AG04450 (cell line): Measurements from ENCODE around the gene PLA2G4A. TPM values are rescaled to one million over a fixed set of nuclear protein-coding genes. Genes with fewer than 3 reads are reported as not detected.

Experiments used
- CTCF ChIA-PET: fragments of 300-600, 350-600 bp; formaldehyde crosslinking; extraction: SDS; loops from one replicate; lab custom pipeline; 2022; ENCODE audit warnings: antibody characterized with exemption, inconsistent platforms; lab: Charles Lee
- POLR2A ChIA-PET: fragments of 350-600 bp; formaldehyde crosslinking; extraction: SDS; loops from one replicate; lab custom pipeline; 2021; ENCODE audit warnings: antibody characterized with exemption, inconsistent platforms; lab: Yijun Ruan, JAX
- DNase-seq: peaks from one replicate; pipeline ENCODE4 v3.0.0-alpha.2; 2011; ENCODE audit warnings: low read depth, low spot score
- H3K27ac ChIP-seq: one replicate; pipeline ENCODE4 v1.5.1; 2012; ENCODE audit warnings: low read depth, low read length, control low read depth
- H3K27me3 ChIP-seq: one replicate; pipeline ENCODE4 v1.6.0; 2012; ENCODE audit warnings: low read length; ENCODE audit not compliant: control insufficient read depth, insufficient read depth
- H3K4me3 ChIP-seq: 2 replicates; pipeline ENCODE4 v1.5.1; 2011; ENCODE audit warnings: mild to moderate bottlenecking, low read depth, low read length, control low read depth
- H3K9me3 ChIP-seq: 2 replicates; pipeline ENCODE4 v1.5.1; 2012; ENCODE audit warnings: low read length; ENCODE audit not compliant: control insufficient read depth, insufficient read depth
- CTCF ChIP-seq: IDR thresholded peaks from 2 replicates; pipeline ENCODE4 v1.5.1; 2011; ENCODE audit warnings: low read depth, low read length, control low read depth, inconsistent platforms
- polyA plus RNA-seq: library from polyadenylated mRNA; depleted of rRNA; stranded (reverse); fragments of >200 nt; gene quantifications from 2 replicates; pipeline ENCODE4 v1.2.3, GENCODE V29; 2011

The PLA2G4A gene
- polyA plus RNA-seq, 1 experiment: 5.5 TPM

- DNase-seq: no peak
- TF ChIP-seq CTCF: no peak
- ChIA-PET CTCF (no interaction called here), POLR2A (no interaction called here)
- Histone ChIP-seq H3K27ac (no peak overlapping the region), H3K4me3 (no peak overlapping the region), H3K9me3 (no peaks in the 10 kb centered on the region), H3K27me3 (no peaks in the 10 kb centered on the region)
These were observed 67.5 kb downstream of the PLA2G4A start for GRCh38 chr1:186896211-186896610.

GRCh38 chr1:186897008-186897407 lies 68.3 kb downstream of the PLA2G4A start:
- Histone ChIP-seq H3K27ac (no peak overlapping the region), H3K4me3 (no peak overlapping the region), H3K27me3 (no peaks in the 10 kb centered on the region), H3K9me3 (no peaks in the 10 kb centered on the region)
- POLR2A ChIA-PET: no interaction called here
- no peak for DNase-seq
- TF ChIP-seq CTCF: no peak
- CTCF ChIA-PET: no interaction called here

- H3K9me3 ChIP-seq: no peaks in the 10 kb centered on the region
- H3K4me3 ChIP-seq: no peak overlapping the region
- no peak for DNase-seq
- ChIA-PET CTCF (no interaction called here), POLR2A (no interaction called here)
- no peak overlapping the region for H3K27ac ChIP-seq
- TF ChIP-seq CTCF: no peak
- no peaks in the 10 kb centered on the region for H3K27me3 ChIP-seq
These were observed 70.8 kb downstream of the PLA2G4A start for GRCh38 chr1:186899577-186899976.

GRCh38 chr1:186899977-186900376 lies 71.2 kb downstream of the PLA2G4A start:
- H3K4me3 ChIP-seq: no peak overlapping the region
- ChIA-PET CTCF (no interaction called here), POLR2A (no interaction called here)
- no peaks in the 10 kb centered on the region for H3K9me3 ChIP-seq
- H3K27ac ChIP-seq: no peak overlapping the region
- TF ChIP-seq CTCF: no peak
- no peaks in the 10 kb centered on the region for H3K27me3 ChIP-seq
- no peak for DNase-seq

GRCh38 chr1:186900539-186901237 lies 71.9 kb downstream of the PLA2G4A start:
- TF ChIP-seq CTCF: no peak
- no peak for DNase-seq
- CTCF ChIA-PET: no interaction called here
- H3K27me3 ChIP-seq: no peaks in the 10 kb centered on the region
- no peak overlapping the region for H3K27ac ChIP-seq
- no peaks in the 10 kb centered on the region for H3K9me3 ChIP-seq
- POLR2A ChIA-PET: no interaction called here
- H3K4me3 ChIP-seq: no peak overlapping the region
